ENCODE results near the gene ZNF584. TPM values are rescaled to one million over a fixed set of nuclear protein-coding genes. Genes with fewer than 3 reads are reported as not detected.

Gene ZNF584
- polyA plus RNA-seq (2013): 2.4 and 2.7 TPM in 2 replicates

DNA sequence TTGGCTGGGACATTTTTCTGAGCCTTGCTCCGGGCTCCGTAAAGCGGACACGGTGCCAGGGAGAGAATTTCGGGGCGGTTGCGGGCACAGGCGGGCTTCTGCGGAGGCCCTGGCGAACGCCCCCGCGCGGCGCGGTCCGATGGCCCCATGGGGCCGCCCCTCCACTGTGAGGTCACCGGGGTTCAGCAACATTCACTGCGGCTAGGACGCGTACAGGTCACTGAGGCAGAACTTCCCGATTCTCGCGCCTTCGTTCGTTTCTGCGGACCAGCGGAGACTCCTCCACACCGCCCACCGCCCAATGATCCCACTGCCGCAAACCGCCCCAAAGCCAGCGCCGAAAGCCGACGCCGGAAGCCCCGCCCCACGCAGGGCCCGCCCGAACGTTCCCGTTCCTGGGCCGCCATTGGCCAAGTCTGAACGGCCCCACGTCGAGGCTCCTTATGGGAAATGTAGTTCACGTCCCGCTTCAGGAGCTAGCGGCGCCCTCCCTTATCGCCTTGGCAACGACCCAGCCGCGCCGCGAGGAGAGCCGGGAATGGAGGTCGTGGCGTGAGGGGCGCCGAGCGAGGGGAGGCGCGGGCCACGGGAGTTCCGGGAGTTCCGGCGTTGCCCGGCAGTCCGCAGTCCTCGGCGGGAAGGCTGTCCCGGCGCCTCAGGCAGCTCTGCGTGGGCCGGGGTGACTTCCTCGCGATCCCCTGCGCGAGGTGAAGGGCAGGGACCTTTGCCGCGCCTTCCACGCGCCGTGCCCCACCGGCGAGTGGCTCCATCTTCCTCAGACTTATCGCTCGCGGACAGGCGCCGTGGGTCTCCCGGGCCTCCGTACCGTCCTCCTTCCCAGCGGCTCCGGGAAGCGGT lies at the start of gene ZNF584:
TSS of gene ZNF584 (plus strand) at position 498 of the 858 bp plus-strand sequence. CDS start 499 bp downstream, outside the sequence.
- H3K36me3 ChIP-seq (ENCODE audit: control insufficient read depth in 1 of 2, insufficient read depth in 2 of 2, low read length in 2 of 2): no peaks in the 10 kb centered on the region
- H3K14ac ChIP-seq (ENCODE audit: low read length): peak within 1 kb of the TSS; percentile 65
- peak within 1 kb of the TSS; percentile 93 for H3K4me3 ChIP-seq (ENCODE audit: low read depth, low read length)
- H3K27me3 ChIP-seq (ENCODE audit: insufficient read depth, low read length): no peaks in the 10 kb centered on the region
- H2AFZ ChIP-seq (ENCODE audit: insufficient read depth, low read length, poor library complexity): peak within 1 kb of the TSS; percentile 94
- peaks cover 9% of the 10 kb centered on the region for H3K79me2 ChIP-seq (ENCODE audit: control insufficient read depth, insufficient read depth, low read length, poor library complexity)
- peak; percentile 87 to 93 for DNase-seq
- H2BK120ac ChIP-seq (ENCODE audit: insufficient read depth, low read length, poor library complexity): peak within 1 kb of the TSS; percentile 27
- peak within 1 kb of the TSS; percentile 79 for H4K12ac ChIP-seq (ENCODE audit: low read depth, low read length)
- H2BK12ac ChIP-seq (ENCODE audit: low read length): peak within 1 kb of the TSS; percentile 13
- peak within 1 kb of the TSS; percentile 29 for H3K4ac ChIP-seq (ENCODE audit: low read depth, low read length)
- H3K4me1 ChIP-seq (ENCODE audit: control insufficient read depth in 1 of 2, insufficient read depth in 2 of 2, low read length in 2 of 2): peaks cover 13% of the 10 kb centered on the region in 2 experiments
- peak within 1 kb of the TSS; percentile 44 for H3K27ac ChIP-seq (ENCODE audit: low read depth, low read length)
- H4K91ac ChIP-seq (ENCODE audit: low read depth, low read length): peak within 1 kb of the TSS; percentile 48
- H3K18ac ChIP-seq (ENCODE audit: low read length): peak within 1 kb of the TSS; percentile 68
- no peak within 1 kb of the TSS for H3K23ac ChIP-seq (ENCODE audit: low read length)
- peak within 1 kb of the TSS; percentile 86 for H3K9ac ChIP-seq (ENCODE audit: low read length)
- H3K9me3 ChIP-seq (ENCODE audit: insufficient read depth, low read depth, low read length): peaks cover 2% of the 10 kb centered on the region
- H2BK5ac ChIP-seq (ENCODE audit: low read depth, low read length, poor library complexity): peak within 1 kb of the TSS; percentile 11
- peak within 1 kb of the TSS; percentile 88 for H3K4me2 ChIP-seq (ENCODE audit: low read length)
- peak within 1 kb of the TSS; percentile 87 for H4K8ac ChIP-seq (ENCODE audit: low read depth, low read length)
- peak within 1 kb of the TSS; percentile 78 for H2AK5ac ChIP-seq (ENCODE audit: low read length)
- peaks cover 12% of the 10 kb centered on the region for H3K79me1 ChIP-seq (ENCODE audit: low read length)
- WGBS (ENCODE audit: extremely low coverage, insufficient coverage, insufficient read length): no CpG with 5 or more reads among the region's 100 CpGs

GRCh38 chr19:58361900-58362271 lies 46.6 kb upstream of the ZNF584 start:
- H3K9me3 ChIP-seq (ENCODE audit: insufficient read depth, low read depth, low read length): no peaks in the 10 kb centered on the region
- H3K4me2 ChIP-seq (ENCODE audit: low read length): peak overlapping the region; percentile 66
- peak overlapping the region; percentile 1 for H2BK120ac ChIP-seq (ENCODE audit: insufficient read depth, low read length, poor library complexity)
- H3K79me1 ChIP-seq (ENCODE audit: low read length): peaks cover 12% of the 10 kb centered on the region
- H3K23ac ChIP-seq (ENCODE audit: low read length): no peak overlapping the region
- peak overlapping the region; percentile 6 for H2AK5ac ChIP-seq (ENCODE audit: low read length)
- H3K4ac ChIP-seq (ENCODE audit: low read depth, low read length): peak overlapping the region; percentile 56
- peaks cover 3 to 4% of the 10 kb centered on the region in 2 experiments for H3K4me1 ChIP-seq (ENCODE audit: control insufficient read depth in 1 of 2, insufficient read depth in 2 of 2, low read length in 2 of 2)
- peak overlapping the region; percentile 67 for H4K12ac ChIP-seq (ENCODE audit: low read depth, low read length)
- H4K8ac ChIP-seq (ENCODE audit: low read depth, low read length): peak overlapping the region; percentile 81
- H3K79me2 ChIP-seq (ENCODE audit: control insufficient read depth, insufficient read depth, low read length, poor library complexity): peaks cover 4% of the 10 kb centered on the region
- H3K18ac ChIP-seq (ENCODE audit: low read length): peak overlapping the region; percentile 13
- peak overlapping the region; percentile 49 for H4K91ac ChIP-seq (ENCODE audit: low read depth, low read length)
- H3K9ac ChIP-seq (ENCODE audit: low read length): peak overlapping the region; percentile 91
- H2BK5ac ChIP-seq (ENCODE audit: low read depth, low read length, poor library complexity): peak overlapping the region; percentile 73
- H3K4me3 ChIP-seq (ENCODE audit: low read depth, low read length): peak overlapping the region; percentile 71
- H3K36me3 ChIP-seq (ENCODE audit: control insufficient read depth in 1 of 2, insufficient read depth in 2 of 2, low read length in 2 of 2): no peaks in the 10 kb centered on the region
- no CpG with 5 or more reads among the region's 28 CpGs for WGBS (ENCODE audit: extremely low coverage, insufficient coverage, insufficient read length)
- H2BK12ac ChIP-seq (ENCODE audit: low read length): no peak overlapping the region
- H3K27ac ChIP-seq (ENCODE audit: low read depth, low read length): peak overlapping the region; percentile 91
- peak overlapping the region; percentile 63 for H3K14ac ChIP-seq (ENCODE audit: low read length)
- H2AFZ ChIP-seq (ENCODE audit: insufficient read depth, low read length, poor library complexity): peak overlapping the region; percentile 59
- DNase-seq: peak in 1 of 2 donors; percentile 33
- no peaks in the 10 kb centered on the region for H3K27me3 ChIP-seq (ENCODE audit: insufficient read depth, low read length)

GRCh38 chr19:58362272-58362994 lies 46.0 kb upstream of the ZNF584 start, which contains the start of gene ZNF497:
ZNF497 (minus strand) TSS chr19:58362751; CDS start chr19:58357635, 5,116 bp downstream.
- Histone ChIP-seq H3K27me3 (ENCODE audit: insufficient read depth, low read length) (no peaks in the 10 kb centered on the region), H3K4me1 (ENCODE audit: control insufficient read depth in 1 of 2, insufficient read depth in 2 of 2, low read length in 2 of 2) (peaks cover 3 to 4% of the 10 kb centered on the region in 2 experiments), H2BK120ac (ENCODE audit: insufficient read depth, low read length, poor library complexity) (peak within 1 kb of the TSS; percentile 49), H3K9ac (ENCODE audit: low read length) (peak within 1 kb of the TSS; percentile 91), H2AK5ac (ENCODE audit: low read length) (peak within 1 kb of the TSS; percentile 6), H3K4me3 (ENCODE audit: low read depth, low read length) (peak within 1 kb of the TSS; percentile 71), H3K36me3 (ENCODE audit: control insufficient read depth in 1 of 2, insufficient read depth in 2 of 2, low read length in 2 of 2) (peaks cover 0 to 1% of the 10 kb centered on the region in 2 experiments), H3K4me2 (ENCODE audit: low read length) (peak within 1 kb of the TSS; percentile 66), H4K12ac (ENCODE audit: low read depth, low read length) (peak within 1 kb of the TSS; percentile 82), H4K8ac (ENCODE audit: low read depth, low read length) (peak within 1 kb of the TSS; percentile 91), H3K4ac (ENCODE audit: low read depth, low read length) (peak within 1 kb of the TSS; percentile 56), H3K79me2 (ENCODE audit: control insufficient read depth, insufficient read depth, low read length, poor library complexity) (peaks cover 4% of the 10 kb centered on the region), H3K27ac (ENCODE audit: low read depth, low read length) (peak within 1 kb of the TSS; percentile 91), H3K18ac (ENCODE audit: low read length) (peak within 1 kb of the TSS; percentile 71), H2BK12ac (ENCODE audit: low read length) (no peak within 1 kb of the TSS), H3K79me1 (ENCODE audit: low read length) (peaks cover 12% of the 10 kb centered on the region), H3K9me3 (ENCODE audit: insufficient read depth, low read depth, low read length) (no peaks in the 10 kb centered on the region), H4K91ac (ENCODE audit: low read depth, low read length) (peak within 1 kb of the TSS; percentile 69), H3K14ac (ENCODE audit: low read length) (peak within 1 kb of the TSS; percentile 88), H2BK5ac (ENCODE audit: low read depth, low read length, poor library complexity) (peak within 1 kb of the TSS; percentile 82), H3K23ac (ENCODE audit: low read length) (no peak within 1 kb of the TSS), H2AFZ (ENCODE audit: insufficient read depth, low read length, poor library complexity) (peak within 1 kb of the TSS; percentile 80)
- peak; percentile 100 for DNase-seq
- WGBS (ENCODE audit: extremely low coverage, insufficient coverage, insufficient read length): no CpG with 5 or more reads among the region's 74 CpGs

GRCh38 chr19:58364146-58364545 lies 44.3 kb upstream of the ZNF584 start:
- Histone ChIP-seq H2AFZ (ENCODE audit: insufficient read depth, low read length, poor library complexity) (no peak overlapping the region), H2BK120ac (ENCODE audit: insufficient read depth, low read length, poor library complexity) (no peak overlapping the region), H3K27me3 (ENCODE audit: insufficient read depth, low read length) (no peaks in the 10 kb centered on the region), H4K8ac (ENCODE audit: low read depth, low read length) (no peak overlapping the region), H2BK5ac (ENCODE audit: low read depth, low read length, poor library complexity) (no peak overlapping the region), H3K4me2 (ENCODE audit: low read length) (no peak overlapping the region), H3K79me2 (ENCODE audit: control insufficient read depth, insufficient read depth, low read length, poor library complexity) (peaks cover 4% of the 10 kb centered on the region), H4K91ac (ENCODE audit: low read depth, low read length) (no peak overlapping the region), H3K4ac (ENCODE audit: low read depth, low read length) (no peak overlapping the region), H3K27ac (ENCODE audit: low read depth, low read length) (no peak overlapping the region), H3K79me1 (ENCODE audit: low read length) (peaks cover 12% of the 10 kb centered on the region), H3K23ac (ENCODE audit: low read length) (no peak overlapping the region), H3K4me1 (ENCODE audit: control insufficient read depth in 1 of 2, insufficient read depth in 2 of 2, low read length in 2 of 2) (peaks cover 3 to 4% of the 10 kb centered on the region in 2 experiments), H4K12ac (ENCODE audit: low read depth, low read length) (no peak overlapping the region), H3K9me3 (ENCODE audit: insufficient read depth, low read depth, low read length) (no peaks in the 10 kb centered on the region), H3K18ac (ENCODE audit: low read length) (no peak overlapping the region), H2BK12ac (ENCODE audit: low read length) (no peak overlapping the region), H3K4me3 (ENCODE audit: low read depth, low read length) (no peak overlapping the region), H2AK5ac (ENCODE audit: low read length) (no peak overlapping the region), H3K36me3 (ENCODE audit: control insufficient read depth in 1 of 2, insufficient read depth in 2 of 2, low read length in 2 of 2) (peaks cover 7 to 8% of the 10 kb centered on the region in 2 experiments), H3K14ac (ENCODE audit: low read length) (no peak overlapping the region), H3K9ac (ENCODE audit: low read length) (no peak overlapping the region)
- no CpG with 5 or more reads among the region's 5 CpGs for WGBS (ENCODE audit: extremely low coverage, insufficient coverage, insufficient read length)
- DNase-seq: no peak
